A549 (cell line): ENCODE measurements around the gene SLC6A12. TPM values are rescaled to one million over a fixed set of nuclear protein-coding genes. Genes with fewer than 3 reads are reported as not detected.
A peak's percentile ranks its signal among the peaks of the same experiment; 100 is the strongest.

Source experiments
- ATAC-seq, 2 experiments: fragments of 200-7000 bp in 1 of 2; fragments of >200 bp in 1 of 2; cut with Nextera tagmentation in 1 of 2; cut with Tn5 transposase in 1 of 2; 3 replicates each; pipeline versions ENCODE4 v1.8.0 to v1.9.1; 2018 to 2020; ENCODE audit warnings: mild to moderate bottlenecking in 1 of 2, moderate library complexity in 1 of 2
- CTCF ChIA-PET: fragments of 300-600 bp; sonication (Branson Sonifier 250); formaldehyde crosslinking; extraction: SDS; loops from one replicate; lab custom pipeline; 2021; ENCODE audit warnings: antibody characterized with exemption, inconsistent platforms; lab: Yijun Ruan, JAX
- POLR2A ChIA-PET: fragments of 350-600 bp; formaldehyde crosslinking; extraction: SDS; loops from one replicate; lab custom pipeline; 2021; ENCODE audit warnings: antibody characterized with exemption, inconsistent platforms; lab: Yijun Ruan, JAX
- DNase-seq, 2 experiments: peaks; one replicate each; pipeline versions ENCODE4 v3.0.0 to v3.0.0-alpha.2; 2011 to 2016; ENCODE audit warnings: low read depth in 1 of 2, low spot score in 1 of 2
- FAIRE-seq: peaks from 2 replicates; lab custom pipeline; 2011; peaks lifted over from hg19 to GRCh38; lab: Jason Lieb, UNC
- H3K27ac ChIP-seq, 2 experiments: fragments of >200 bp; sonication (Bioruptor Twin); formaldehyde crosslinking; 3 replicates each; pipeline ENCODE4 v1.5.1; 2016 to 2017
- H3K4me1 ChIP-seq: fragments of >200 bp; sonication (Bioruptor Twin); formaldehyde crosslinking; 3 replicates; pipeline ENCODE4 v1.6.1; 2016
- H3K4me2 ChIP-seq: fragments of >200 bp; sonication (Bioruptor Twin); formaldehyde crosslinking; 3 replicates; pipeline ENCODE4 v1.6.1; 2016
- H3K4me3 ChIP-seq: fragments of >200 bp; sonication (Bioruptor Twin); formaldehyde crosslinking; 3 replicates; pipeline ENCODE4 v1.5.1; 2016
- H3K9me3 ChIP-seq: fragments of >200 bp; sonication (Bioruptor Twin); formaldehyde crosslinking; 3 replicates; pipeline ENCODE4 v1.6.1; 2016
- BCL3 ChIP-seq: fragments of >200 bp; sonication (Bioruptor Twin); formaldehyde crosslinking; IDR thresholded peaks from 3 replicates; pipeline ENCODE4 v1.6.1; 2016
- CBX2 ChIP-seq: fragments of 200-600 bp; sonication (generic); IDR thresholded peaks from 2 replicates; pipeline ENCODE4 v1.6.1; 2016; ENCODE audit warnings: low read depth, mild to moderate bottlenecking, borderline replicate concordance
- CBX8 ChIP-seq: fragments of 200-600 bp; sonication (generic); IDR thresholded peaks from 2 replicates; pipeline ENCODE4 v1.6.1; 2016
- CEBPB ChIP-seq, 2 experiments: fragments of >200 bp in 1 of 2; sonication (Bioruptor Twin) in 1 of 2; formaldehyde crosslinking in 1 of 2; IDR thresholded peaks; 2 replicates each; pipeline ENCODE4 v1.6.1; 2012 to 2016
- CTCF ChIP-seq: fragments of >200 bp; sonication (Bioruptor Twin); formaldehyde crosslinking; IDR thresholded peaks from 3 replicates; pipeline ENCODE4 v1.5.1; 2016
- E2F6 ChIP-seq: IDR thresholded peaks from 2 replicates; pipeline ENCODE4 v1.6.1; 2012; ENCODE audit warnings: low read depth, borderline replicate concordance
- ELK1 ChIP-seq: fragments of 150-350 bp; IDR thresholded peaks from 2 replicates; pipeline ENCODE4 v1.6.1; 2014; ENCODE audit warnings: low read depth, mild to moderate bottlenecking, low read length
- ESRRA ChIP-seq: fragments of 150-350 bp; IDR thresholded peaks from 2 replicates; pipeline ENCODE4 v1.6.1; 2014; ENCODE audit warnings: mild to moderate bottlenecking, low read length, borderline replicate concordance
- FOXS1 ChIP-seq: fragments of 250-450 bp; sonication (Bioruptor Pico); IDR thresholded peaks from 2 replicates; pipeline ENCODE4 v1.5.0; 2020; ENCODE audit warnings: mild to moderate bottlenecking, moderate library complexity
- HDAC2 ChIP-seq: fragments of 200-600 bp; sonication (generic); IDR thresholded peaks from 2 replicates; pipeline ENCODE4 v1.6.1; 2016
- HMGXB4 ChIP-seq: fragments of 250-450 bp; sonication (Bioruptor Pico); IDR thresholded peaks from 2 replicates; pipeline ENCODE4 v1.5.0; 2021; ENCODE audit warnings: mild to moderate bottlenecking, moderate library complexity, borderline replicate concordance
- KDM5A ChIP-seq: fragments of 200-600 bp; sonication (generic); IDR thresholded peaks from 2 replicates; pipeline ENCODE4 v1.6.1; 2016; ENCODE audit warnings: antibody characterized with exemption, mild to moderate bottlenecking
- MAFK ChIP-seq: fragments of 450-650 bp; IDR thresholded peaks from 2 replicates; pipeline ENCODE4 v1.6.1; 2014; ENCODE audit not compliant: partially characterized antibody
- MAX ChIP-seq: IDR thresholded peaks from 2 replicates; pipeline ENCODE4 v1.6.1; 2012
- PBX3 ChIP-seq: IDR thresholded peaks from 2 replicates; pipeline ENCODE4 v1.6.1; 2012
- POLR2A ChIP-seq: IDR thresholded peaks from 2 replicates; pipeline ENCODE4 v1.6.1; 2012; ENCODE audit warnings: mild to moderate bottlenecking, low read length
- RARB ChIP-seq: fragments of 250-450 bp; sonication (Bioruptor Pico); IDR thresholded peaks from 2 replicates; pipeline ENCODE4 v1.8.0; 2021; ENCODE audit warnings: mild to moderate bottlenecking, moderate library complexity
- REST ChIP-seq: fragments of 200-600 bp; sonication (generic); IDR thresholded peaks from 2 replicates; pipeline ENCODE4 v1.6.1; 2016; ENCODE audit warnings: antibody characterized with exemption, mild to moderate bottlenecking, moderate library complexity
- RFX5 ChIP-seq: fragments of 450-650 bp; IDR thresholded peaks from 2 replicates; pipeline ENCODE4 v1.7.1; 2014; ENCODE audit warnings: antibody characterized with exemption, mild to moderate bottlenecking, moderate library complexity
- ZSCAN20 ChIP-seq: fragments of 250-450 bp; sonication (Bioruptor Pico); IDR thresholded peaks from 2 replicates; pipeline ENCODE4 v1.8.0; 2022; ENCODE audit warnings: mild to moderate bottlenecking, moderate library complexity
- WGBS: methylation state at CpG from one replicate; pipeline ENCODE4 v1.1.6; 2017; ENCODE audit errors: missing lambda C conversion rate; 5-methylcytosine and 5-hydroxymethylcytosine counted together
- polyA minus RNA-seq: library from RNA; depleted of rRNA, polyadenylated mRNA; stranded (reverse); fragments of >200 nt; gene quantifications from 2 replicates; pipeline ENCODE4 v1.2.3, GENCODE V29; 2011; rRNA and poly(A)+ RNA removed
- polyA plus RNA-seq, 4 experiments: library from polyadenylated mRNA; depleted of rRNA in 3 of 4; stranded (reverse); fragments of >200 nt; fragmentation: RNase III in 1 of 4; extraction: RNeasy Plus Mini Kit Qiagen cat#74134 plus additional on column Dnase treatment in 1 of 4; gene quantifications; 2 replicates in 3 of 4; 3 replicates in 1 of 4; pipeline ENCODE4 v1.2.3, GENCODE V29; 2011 to 2017

Gene SLC6A12
- polyA plus RNA-seq (2011; rRNA removed) (0.78 and 1.2 TPM in 2 replicates), polyA plus RNA-seq (2017; fragmentation: RNase III; extraction: RNeasy Plus Mini Kit Qiagen cat#74134 plus additional on column Dnase treatment) (0.88 to 4.4 TPM (median 3.9 TPM) in 3 replicates), polyA minus RNA-seq (2.3 and 3.7 TPM in 2 replicates)
- polyA plus RNA-seq (2012; cell fraction: cytosol; rRNA removed) = 0.08 and 0.29 TPM in 2 replicates
- 0.39 and 0.42 TPM in 2 replicates for polyA plus RNA-seq (2012; cell fraction: nucleus; rRNA removed)

- peak within 1 kb of the TSS in 1 of 2 experiments; percentile 58; a peak in 2 of 6 replicates for H3K27ac ChIP-seq
- no peaks in the 10 kb centered on the region for H3K9me3 ChIP-seq
- peaks cover 18% of the 10 kb centered on the region for H3K4me1 ChIP-seq
- H3K4me3 ChIP-seq = no peak within 1 kb of the TSS
- TF ChIP-seq ELK1 (no peak), BCL3 (no peak), REST (no peak), ESRRA (no peak), CBX8 (no peak), CEBPB (IDR thresholded peaks at IDR 0.05) (no peak), RFX5 (no peak), MAX (no peak)
- peak; percentile 25 to 29; a peak in 4 of 6 replicates for ATAC-seq
- peak within 1 kb of the TSS; percentile 31; the same call in 2 of the 3 replicates for H3K4me2 ChIP-seq
- 42% methylated on average over 12 of the region's 14 CpGs for WGBS
- no peak for FAIRE-seq
- no peak for DNase-seq
- ChIA-PET POLR2A (no interaction called here), CTCF (interaction anchor here (0.8 to 1.9 kb wide), 3 partner anchors 7 to 25 kb away, joined by 3 to 7 read pairs (median 5); no protein-coding TSS in a partner anchor)
Measured at GRCh38 chr12:214003-214741, at the start of gene SLC6A12. TSS of gene SLC6A12 (minus strand) at chr12:214157. CDS start at chr12:209986, 4,171 bp downstream.

- ChIA-PET CTCF (interaction anchor here (0.6 to 2.0 kb wide), 2 partner anchors 13 to 611 kb away, joined by 3 to 6 read pairs; no protein-coding TSS in a partner anchor), POLR2A (no interaction called here)
- H3K4me1 ChIP-seq = no peaks in the 10 kb centered on the region; the same call in 2 of the 3 replicates
- no peaks in the 10 kb centered on the region for H3K9me3 ChIP-seq
- H3K27ac ChIP-seq = no peak overlapping the region
- no peak overlapping the region for H3K4me2 ChIP-seq
- FAIRE-seq (no peak), DNase-seq (peak in 1 of 2 experiments; percentile 20), ATAC-seq (peak; percentile 8 to 66; a peak in 4 of 6 replicates)
- no peak for TF ChIP-seq KDM5A
- TF ChIP-seq BCL3 = no peak
- TF ChIP-seq CBX2 = no peak
- TF ChIP-seq MAFK = no peak
- no peak for TF ChIP-seq E2F6
- TF ChIP-seq ZSCAN20 (CRISPR knock-in tag) = no peak
- TF ChIP-seq HDAC2 = no peak
- no peak for TF ChIP-seq RARB (CRISPR knock-in tag)
- no peak for TF ChIP-seq HMGXB4 (CRISPR knock-in tag)
- TF ChIP-seq CTCF = no peak
- TF ChIP-seq POLR2A = no peak
- TF ChIP-seq FOXS1 = no peak
- TF ChIP-seq PBX3 = no peak
- H3K4me3 ChIP-seq = no peak overlapping the region
- WGBS = 73% methylated on average over 9 of the region's 9 CpGs
Measured at GRCh38 chr12:263574-263973, 49.6 kb upstream of the SLC6A12 start.
